HCT116 (cell line): ENCODE measurements around the gene ST3GAL3. TPM values are rescaled to one million over a fixed set of nuclear protein-coding genes. Genes with fewer than 3 reads are reported as not detected.
"Not testable (repeated sequence)": the region's sequence is repeated elsewhere in the genome, so short reads cannot be mapped to it uniquely, and the experiment has no call there.

ENCODE experiments used
- ATAC-seq: fragments of 200-7000 bp; cut with Tn5 transposase; 2 replicates; pipeline ENCODE4 v1.9.1; 2020; ENCODE audit warnings: mild to moderate bottlenecking, moderate library complexity
- BruUV-seq: library from RNA; stranded (reverse); fragments of 400-500 nt; replicated peaks from 2 replicates; lab custom pipeline; 2021; lab: Mats Ljungman, UMichigan
- CTCF ChIA-PET: fragments of 300-600 bp; sonication (Branson Sonifier 250); formaldehyde crosslinking; loops from one replicate; lab custom pipeline; 2021; ENCODE audit warnings: antibody characterized with exemption; lab: Charles Lee
- POLR2A ChIA-PET: fragments of 300-600, 350-600 bp; sonication (Branson Sonifier 250); formaldehyde crosslinking; loops from one replicate; lab custom pipeline; 2021; ENCODE audit warnings: antibody characterized with exemption; lab: Charles Lee
- RAD21 ChIA-PET, 2 experiments: fragments of 300-600 bp; sonication (Branson Sonifier 250); formaldehyde crosslinking; loops; one replicate each; lab custom pipeline; 2023; ENCODE audit warnings: low total read pairs in 2 of 2; ENCODE audit not compliant: uncharacterized antibody in 2 of 2, unreplicated experiment in 2 of 2, low non-redundant PET in 1 of 2; lab: Charles Lee
- DNase-seq: peaks from one replicate; pipeline ENCODE4 v3.0.0-alpha.2; 2010; ENCODE audit warnings: low read depth, low spot score
- H2AFZ ChIP-seq: fragments of 200-600 bp; shearing (Covaris generic), sonication (generic); 2 replicates; pipeline ENCODE4 v1.6.1; 2017; ENCODE audit warnings: low read depth, mixed run types, mixed read lengths, antibody characterized with exemption, low read length; ENCODE audit not compliant: poor library complexity, severe bottlenecking
- H3K27ac ChIP-seq: 2 replicates; pipeline ENCODE4 v1.5.1; 2012; ENCODE audit warnings: low read depth, low read length
- H3K27me3 ChIP-seq: fragments of 200-600 bp; sonication (generic); 2 replicates; pipeline ENCODE4 v1.6.1; 2016; ENCODE audit warnings: mixed run types, low read length, mixed read lengths; ENCODE audit not compliant: insufficient read depth
- H3K36me3 ChIP-seq, 2 experiments: fragments of 200-500 bp in 1 of 2; fragments of 200-600 bp in 1 of 2; sonication (Bioruptor generic) in 1 of 2; sonication (generic) in 1 of 2; 2 replicates each; pipeline versions ENCODE4 v1.5.1 to v1.6.1; 2014 to 2016; ENCODE audit warnings: low read length in 2 of 2, inconsistent platforms in 1 of 2, mixed read lengths in 1 of 2, mixed run types in 1 of 2; ENCODE audit not compliant: insufficient read depth in 2 of 2, control insufficient read depth in 1 of 2
- H3K4me1 ChIP-seq, 2 experiments: fragments of 200-600 bp in 1 of 2; sonication (generic) in 1 of 2; 2 replicates each; pipeline versions ENCODE4 v1.5.1 to v1.6.1; 2012 to 2017; ENCODE audit warnings: low read length in 2 of 2, inconsistent platforms in 1 of 2, mild to moderate bottlenecking in 1 of 2, mixed read lengths in 1 of 2, mixed run types in 1 of 2, moderate library complexity in 1 of 2; ENCODE audit not compliant: insufficient read depth in 2 of 2, control insufficient read depth in 1 of 2
- H3K4me2 ChIP-seq: fragments of 200-600 bp; sonication (generic); 2 replicates; pipeline ENCODE4 v1.6.1; 2017; ENCODE audit warnings: mixed run types, low read length, mixed read lengths
- H3K4me3 ChIP-seq, 2 experiments: fragments of 200-600 bp in 1 of 2; sonication (generic) in 1 of 2; replicated peaks in 1 of 2; 2 replicates each; pipeline ENCODE4 v1.5.1; 2011 to 2016; ENCODE audit warnings: low read length in 2 of 2, control low read depth in 1 of 2, low read depth in 1 of 2, mild to moderate bottlenecking in 1 of 2, mixed read lengths in 1 of 2, mixed run types in 1 of 2
- H3K79me2 ChIP-seq: fragments of 200-600 bp; sonication (generic); 2 replicates; pipeline ENCODE4 v1.6.1; 2017; ENCODE audit warnings: mild to moderate bottlenecking, mixed run types, low read length, moderate library complexity, mixed read lengths; ENCODE audit not compliant: insufficient read depth
- H3K9ac ChIP-seq: fragments of 200-600 bp; sonication (generic); 2 replicates; pipeline ENCODE4 v1.6.1; 2016; ENCODE audit warnings: low read length, mixed read lengths
- H3K9me2 ChIP-seq: fragments of 200-600 bp; sonication (generic), shearing (Covaris generic); 2 replicates; pipeline ENCODE4 v1.6.1; 2017; ENCODE audit warnings: mixed run types, mild to moderate bottlenecking, moderate library complexity; ENCODE audit not compliant: insufficient read depth
- H3K9me3 ChIP-seq, 2 experiments: fragments of 200-500 bp in 1 of 2; fragments of 200-600 bp in 1 of 2; sonication (Bioruptor generic) in 1 of 2; sonication (generic) in 1 of 2; 2 replicates each; pipeline ENCODE4 v1.6.1; 2014 to 2017; ENCODE audit warnings: low read length in 2 of 2, mixed read lengths in 2 of 2, inconsistent platforms in 1 of 2, low read depth in 1 of 2, mild to moderate bottlenecking in 1 of 2, mixed run types in 1 of 2, moderate library complexity in 1 of 2; ENCODE audit not compliant: control insufficient read depth in 1 of 2, insufficient read depth in 1 of 2
- H4K20me1 ChIP-seq: fragments of 200-600 bp; sonication (generic), shearing (Covaris generic); 2 replicates; pipeline ENCODE4 v1.6.1; 2017; ENCODE audit warnings: mixed run types, mild to moderate bottlenecking, moderate library complexity; ENCODE audit not compliant: insufficient read depth
- CBX3 ChIP-seq: IDR thresholded peaks from 2 replicates; pipeline ENCODE4 v1.6.1; 2012; ENCODE audit warnings: low read depth
- CEBPB ChIP-seq: IDR thresholded peaks from 2 replicates; pipeline ENCODE4 v1.6.1; 2012; ENCODE audit warnings: low read depth
- EGR1 ChIP-seq: IDR thresholded peaks from 2 replicates; pipeline ENCODE4 v1.6.1; 2012; ENCODE audit warnings: low read depth
- EZH2 ChIP-seq: fragments of 200-600 bp; sonication (generic); IDR thresholded peaks from 2 replicates; pipeline ENCODE4 v1.6.1; 2017; ENCODE audit warnings: antibody characterized with exemption, mixed run types
- FOSL1 ChIP-seq: IDR thresholded peaks from 2 replicates; pipeline ENCODE4 v1.6.1; 2012; ENCODE audit warnings: low read depth
- JUND ChIP-seq: IDR thresholded peaks from 2 replicates; pipeline ENCODE4 v1.6.1; 2012
- MAX ChIP-seq: IDR thresholded peaks from 2 replicates; pipeline ENCODE4 v1.6.1; 2012
- SP1 ChIP-seq: IDR thresholded peaks from 2 replicates; pipeline ENCODE4 v1.6.1; 2012; ENCODE audit warnings: low read depth
- YY1 ChIP-seq: IDR thresholded peaks from 2 replicates; pipeline ENCODE4 v1.6.1; 2011; ENCODE audit warnings: low read length, low read depth, moderate library complexity, mild to moderate bottlenecking; ENCODE audit not compliant: insufficient replicate concordance; ENCODE audit errors: extremely low read depth
- intact Hi-C: fragments of 100-400 bp; cut with micrococcal nuclease; formaldehyde crosslinking; loops from 2 replicates; pipeline ENCODE4 v1.10.0; 2022
- total RNA-seq: library from RNA; stranded (reverse); gene quantifications from one replicate; pipeline ENCODE4 v1.2.1, GENCODE V29; 2021; ENCODE audit not compliant: unreplicated experiment

The ST3GAL3 gene
- total RNA-seq, 1 experiment from 2014 or later = 7.2 TPM

- RAD21 ChIA-PET = interaction anchor here in 1 of 2 experiments (1.6 kb wide), 1 partner anchor 11 kb away, joined by 3 read pairs; no protein-coding TSS in a partner anchor
- H3K36me3 ChIP-seq = no peaks in the 10 kb centered on the region
- no peaks in the 10 kb centered on the region for H3K9me2 ChIP-seq
- H3K4me2 ChIP-seq = peak overlapping the region; percentile 49
- no peaks in the 10 kb centered on the region for H3K27me3 ChIP-seq
- no peak overlapping the region for H3K4me3 ChIP-seq
- no peak overlapping the region for H3K27ac ChIP-seq
- ATAC-seq (peak; percentile 70), DNase-seq (no peak)
- H3K9ac ChIP-seq = no peak overlapping the region
- POLR2A ChIA-PET = no interaction called here
- CTCF ChIA-PET = interaction anchor here (1.0 to 3.1 kb wide), 5 partner anchors 8 to 160 kb away, joined by 3 to 13 read pairs (median 5); partner anchors contain the start of gene ARTN
- no peaks in the 10 kb centered on the region for H3K79me2 ChIP-seq
- intact Hi-C loops = no loop called here
- peaks cover 11 to 28% of the 10 kb centered on the region in 2 experiments; a peak in 3 of 4 replicates for H3K4me1 ChIP-seq
- TF ChIP-seq EGR1 (no peak), CEBPB (peak; percentile 67), EZH2 (no peak), FOSL1 (peak; percentile 44; the same call in 1 of the 2 replicates), JUND (peak; percentile 54; the same call in 1 of the 2 replicates)
- TF ChIP-seq, all 23 proteins: peak for 3
- Histone ChIP-seq H2AFZ (peak overlapping the region; percentile 54), H4K20me1 (no peaks in the 10 kb centered on the region), H3K9me3 (no peaks in the 10 kb centered on the region)
- no TSS peak for BruUV-seq
Measured at GRCh38 chr1:43774359-43774758, 67.0 kb downstream of the ST3GAL3 start.

- Histone ChIP-seq H3K4me1 (peaks cover 11 to 31% of the 10 kb centered on the region in 2 experiments; a peak in 3 of 4 replicates), H3K36me3 (no peaks in the 10 kb centered on the region), H2AFZ (peak overlapping the region; percentile 47), H4K20me1 (no peaks in the 10 kb centered on the region), H3K4me3 (0 out of 4 replicates have a peak overlapping the region, but pooled peaks of 1 of the 2 experiments have one; percentile 1), H3K9ac (0 out of 2 replicates have a peak overlapping the region, but pooled peaks have one; percentile 0), H3K27me3 (no peaks in the 10 kb centered on the region), H3K9me3 (no peaks in the 10 kb centered on the region), H3K79me2 (no peaks in the 10 kb centered on the region), H3K9me2 (no peaks in the 10 kb centered on the region), H3K27ac (no peak overlapping the region), H3K4me2 (peak overlapping the region; percentile 42)
- TF ChIP-seq FOSL1 (peak; percentile 43), SP1 (0 out of 2 replicates have a peak, but pooled peaks have one; percentile 27), CBX3 (0 out of 2 replicates have a peak, but pooled peaks have one; percentile 28), YY1 (no peak), JUND (peak; percentile 40; the same call in 1 of the 2 replicates), MAX (0 out of 2 replicates have a peak, but pooled peaks have one; percentile 14)
- BruUV-seq = no TSS peak
- ChIA-PET CTCF (no interaction called here), RAD21 (no interaction called here), POLR2A (no interaction called here)
- DNase-seq = no peak
- ATAC-seq = no peak
- intact Hi-C loops = no loop called here
Measured at GRCh38 chr1:43776043-43776761, 68.9 kb downstream of the ST3GAL3 start.

GRCh38 chr1:43777916-43778315, 70.6 kb downstream of the ST3GAL3 start:
- intact Hi-C loops, H3K27me3 ChIP-seq, H3K4me2 ChIP-seq, POLR2A ChIA-PET, H3K4me3 ChIP-seq, DNase-seq, CTCF ChIA-PET, H3K9ac ChIP-seq, RAD21 ChIA-PET, H2AFZ ChIP-seq, H4K20me1 ChIP-seq, H3K9me2 ChIP-seq, H3K9me3 ChIP-seq, ATAC-seq, BruUV-seq, H3K79me2 ChIP-seq, H3K36me3 ChIP-seq, H3K27ac ChIP-seq: not testable (repeated sequence)
- peaks cover 14 to 46% of the 10 kb centered on the region in 2 experiments for H3K4me1 ChIP-seq
